Measurements from ENCODE around the gene LHX1.
A peak's percentile ranks its signal among the peaks of the same experiment; 100 is the strongest.

DNA sequence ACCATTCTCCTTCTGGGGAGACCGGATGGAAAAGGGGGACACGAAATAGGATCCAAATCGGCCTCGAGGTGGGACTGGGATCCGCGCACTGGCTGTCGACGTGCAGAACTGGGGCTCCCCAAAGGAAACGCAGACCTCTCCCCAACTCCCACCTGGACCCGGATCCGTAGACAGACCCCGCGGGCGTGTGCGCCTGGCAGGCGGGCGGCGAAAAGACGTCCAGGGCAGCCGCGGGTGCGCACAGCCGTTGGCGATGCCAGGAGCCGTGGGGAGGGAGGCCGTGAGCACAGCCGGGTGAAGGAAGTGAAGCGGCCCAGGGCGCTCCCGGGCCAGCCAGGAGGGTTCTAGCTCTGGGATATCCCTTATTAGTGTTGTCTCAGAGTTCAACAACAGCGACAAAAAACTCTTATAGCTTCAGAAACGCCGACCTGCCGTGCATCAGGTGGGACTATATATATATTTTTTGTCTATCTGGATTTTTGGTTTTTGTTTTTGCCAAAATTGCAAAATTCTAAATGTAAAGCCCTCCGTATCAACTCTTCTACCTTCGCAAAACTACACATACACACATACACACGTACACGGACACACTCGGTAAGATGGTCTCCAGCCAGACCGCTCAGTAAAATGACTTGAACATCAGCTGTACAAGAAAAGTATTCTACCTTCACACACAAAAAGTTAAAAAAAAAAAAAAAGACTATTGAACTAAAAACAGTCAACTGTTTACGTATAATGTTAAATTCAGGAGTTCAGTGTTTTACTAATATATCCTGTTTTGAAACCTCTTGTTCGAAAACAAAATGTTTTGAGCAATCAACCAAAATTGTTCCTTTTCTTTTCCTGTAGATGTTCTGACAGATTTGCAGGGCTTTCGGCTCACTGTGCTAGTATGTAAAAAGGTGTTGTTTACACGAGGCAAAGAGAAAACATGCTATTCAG, 6.2 kb downstream of the LHX1 start:
- no peak for TF ChIP-seq SIN3A (conservative IDR thresholded peaks at IDR 0.05 in 1 of 2, IDR thresholded peaks at IDR 0.05 in 1 of 2; ENCODE audit: low read depth in 1 of 2, low read length in 2 of 2)
- TF ChIP-seq, protein P1, sequence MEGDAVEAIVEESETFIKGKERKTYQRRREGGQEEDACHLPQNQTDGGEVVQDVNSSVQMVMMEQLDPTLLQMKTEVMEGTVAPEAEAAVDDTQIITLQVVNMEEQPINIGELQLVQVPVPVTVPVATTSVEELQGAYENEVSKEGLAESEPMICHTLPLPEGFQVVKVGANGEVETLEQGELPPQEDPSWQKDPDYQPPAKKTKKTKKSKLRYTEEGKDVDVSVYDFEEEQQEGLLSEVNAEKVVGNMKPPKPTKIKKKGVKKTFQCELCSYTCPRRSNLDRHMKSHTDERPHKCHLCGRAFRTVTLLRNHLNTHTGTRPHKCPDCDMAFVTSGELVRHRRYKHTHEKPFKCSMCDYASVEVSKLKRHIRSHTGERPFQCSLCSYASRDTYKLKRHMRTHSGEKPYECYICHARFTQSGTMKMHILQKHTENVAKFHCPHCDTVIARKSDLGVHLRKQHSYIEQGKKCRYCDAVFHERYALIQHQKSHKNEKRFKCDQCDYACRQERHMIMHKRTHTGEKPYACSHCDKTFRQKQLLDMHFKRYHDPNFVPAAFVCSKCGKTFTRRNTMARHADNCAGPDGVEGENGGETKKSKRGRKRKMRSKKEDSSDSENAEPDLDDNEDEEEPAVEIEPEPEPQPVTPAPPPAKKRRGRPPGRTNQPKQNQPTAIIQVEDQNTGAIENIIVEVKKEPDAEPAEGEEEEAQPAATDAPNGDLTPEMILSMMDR (IDR thresholded peaks at IDR 0.05; ENCODE audit: control extremely low read depth in 1 of 3, insufficient read depth in 1 of 3, low read depth in 1 of 3, low read length in 3 of 3) = no peak
- no peak for TF ChIP-seq SIRT6 (IDR thresholded peaks at IDR 0.05; ENCODE audit: low read length)
- no peak for TF ChIP-seq POLR2AphosphoS5 (IDR thresholded peaks at IDR 0.05; ENCODE audit: low read depth, low read length)
- TF ChIP-seq, protein P2, sequence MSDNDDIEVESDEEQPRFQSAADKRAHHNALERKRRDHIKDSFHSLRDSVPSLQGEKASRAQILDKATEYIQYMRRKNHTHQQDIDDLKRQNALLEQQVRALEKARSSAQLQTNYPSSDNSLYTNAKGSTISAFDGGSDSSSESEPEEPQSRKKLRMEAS (IDR thresholded peaks at IDR 0.05) = no peak
- no peak for TF ChIP-seq KDM1A (IDR thresholded peaks at IDR 0.05; ENCODE audit: borderline replicate concordance, low read length)
- 0 out of 2 replicates have a peak, but pooled peaks have one; percentile 53 for TF ChIP-seq GABPA (IDR thresholded peaks at IDR 0.05; ENCODE audit: borderline replicate concordance, insufficient read depth, low read length)
- no peak for TF ChIP-seq TAF1 (IDR thresholded peaks at IDR 0.05; ENCODE audit: low read depth, low read length)
- TF ChIP-seq SAP30 (IDR thresholded peaks at IDR 0.05; ENCODE audit: insufficient read depth, insufficient replicate concordance, low read length) = no peak

Measured in H1 (cell line).